A673 (cell line): ENCODE data around the gene STK33.

Source experiments
- CTCF ChIP-seq: fragments of 300-800, 200-600 bp; sonication (generic); conservative IDR thresholded peaks from 2 replicates; pipeline ENCODE4 v1.5.1; 2017; ENCODE audit warnings: low read depth, mild to moderate bottlenecking, antibody characterized with exemption, low read length, moderate library complexity, mixed read lengths
- EZH2 ChIP-seq: fragments of 200-600 bp; sonication (generic); IDR thresholded peaks from 2 replicates; pipeline ENCODE4 v1.6.1; 2017; ENCODE audit warnings: borderline replicate concordance, low read depth, mild to moderate bottlenecking, mixed read lengths, antibody characterized with exemption, low read length; ENCODE audit not compliant: poor library complexity, severe bottlenecking

GRCh38 chr11:8341996-8342395 lies 252.0 kb downstream of the STK33 start:
- TF ChIP-seq CTCF (no peak), EZH2 (no peak)
